SK-N-SH (cell line): ENCODE data around the gene TMEM150A. TPM values are rescaled to one million over a fixed set of nuclear protein-coding genes. Genes with fewer than 3 reads are reported as not detected.
A peak's percentile ranks its signal among the peaks of the same experiment; 100 is the strongest.

ENCODE experiments used
- CTCF ChIA-PET: fragments of 300-600, 350-600 bp; formaldehyde crosslinking; extraction: SDS; loops from one replicate; lab custom pipeline; 2021; lab: Yijun Ruan, JAX
- POLR2A ChIA-PET: fragments of 350-600 bp; sonication (Branson Sonifier 250); formaldehyde crosslinking; extraction: SDS; loops from one replicate; lab custom pipeline; 2020; ENCODE audit warnings: antibody characterized with exemption, inconsistent platforms; lab: Yijun Ruan, JAX
- DNase-seq: peaks from one replicate; pipeline ENCODE4 v3.0.0; 2012
- H2AFZ ChIP-seq: fragments of 200-600 bp; sonication (generic); 2 replicates; pipeline ENCODE4 v1.8.1; 2016; ENCODE audit warnings: antibody characterized with exemption, mild to moderate bottlenecking, low read depth
- H3F3A ChIP-seq: fragments of 200-600 bp; sonication (generic); replicated peaks from 2 replicates; pipeline ENCODE3; 2016; ENCODE audit warnings: antibody characterized with exemption, mild to moderate bottlenecking; ENCODE audit not compliant: insufficient read depth
- H3K27ac ChIP-seq, 2 experiments: fragments of 200-500 bp in 1 of 2; fragments of 200-600 bp in 1 of 2; sonication (Bioruptor generic) in 1 of 2; sonication (generic), shearing (Covaris generic) in 1 of 2; 2 replicates each; pipeline versions ENCODE4 v1.5.1 to v1.6.1; 2014 to 2016; ENCODE audit warnings: low read depth in 2 of 2, inconsistent platforms in 1 of 2, low read length in 1 of 2, mild to moderate bottlenecking in 1 of 2, mixed read lengths in 1 of 2
- H3K27me3 ChIP-seq: fragments of 200-600 bp; sonication (generic), shearing (Covaris generic); 2 replicates; pipeline ENCODE4 v1.6.1; 2016; ENCODE audit warnings: mixed run types; ENCODE audit not compliant: insufficient read depth
- H3K36me3 ChIP-seq, 2 experiments: fragments of 200-500 bp in 1 of 2; fragments of 200-600 bp in 1 of 2; sonication (Bioruptor generic) in 1 of 2; sonication (generic) in 1 of 2; replicated peaks in 1 of 2; 2 replicates each; pipeline versions ENCODE3 to v1.5.1; 2014 to 2016; ENCODE audit warnings: low read length in 1 of 2, mild to moderate bottlenecking in 1 of 2; ENCODE audit not compliant: insufficient read depth in 2 of 2, control insufficient read depth in 1 of 2
- H3K4me1 ChIP-seq, 2 experiments: fragments of 200-500 bp in 1 of 2; fragments of 200-600 bp in 1 of 2; sonication (Bioruptor generic) in 1 of 2; sonication (generic), shearing (Covaris generic) in 1 of 2; 2 replicates each; pipeline versions ENCODE4 v1.5.1 to v1.6.1; 2014 to 2016; ENCODE audit warnings: low read depth in 1 of 2, low read length in 1 of 2, mixed run types in 1 of 2; ENCODE audit not compliant: insufficient read depth in 2 of 2, control insufficient read depth in 1 of 2
- H3K4me2 ChIP-seq: fragments of 200-600 bp; sonication (generic), shearing (Covaris generic); 2 replicates; pipeline ENCODE4 v1.6.1; 2017; ENCODE audit warnings: mixed run types
- H3K4me3 ChIP-seq, 2 experiments: fragments of 200-500 bp in 1 of 2; fragments of 200-600 bp in 1 of 2; sonication (Bioruptor generic) in 1 of 2; sonication (generic), shearing (Covaris generic) in 1 of 2; 2 replicates each; pipeline versions ENCODE4 v1.5.1 to v1.8.1; 2014 to 2016; ENCODE audit warnings: low read depth in 2 of 2, inconsistent platforms in 1 of 2, low read length in 1 of 2, mild to moderate bottlenecking in 1 of 2, mixed read lengths in 1 of 2, moderate library complexity in 1 of 2
- H3K79me2 ChIP-seq: fragments of 200-600 bp; sonication (generic); 2 replicates; pipeline ENCODE4 v1.8.1; 2017; ENCODE audit warnings: mild to moderate bottlenecking; ENCODE audit not compliant: insufficient read depth
- H3K9ac ChIP-seq: fragments of 200-600 bp; sonication (generic); 2 replicates; pipeline ENCODE4 v1.6.1; 2017; ENCODE audit warnings: mixed run types
- H3K9me2 ChIP-seq: fragments of 200-600 bp; sonication (generic); 2 replicates; pipeline ENCODE4 v1.6.1; 2017; ENCODE audit warnings: mixed run types
- H3K9me3 ChIP-seq: fragments of 200-600 bp; sonication (generic); 2 replicates; pipeline ENCODE4 v1.6.1; 2017; ENCODE audit warnings: mixed run types, mild to moderate bottlenecking, moderate library complexity
- H4K20me1 ChIP-seq: fragments of 200-600 bp; sonication (generic); 2 replicates; pipeline ENCODE4 v1.6.1; 2017; ENCODE audit warnings: mild to moderate bottlenecking, mixed run types; ENCODE audit not compliant: insufficient read depth
- CTCF ChIP-seq: fragments of 200-600 bp; sonication (generic); IDR thresholded peaks from 2 replicates; pipeline ENCODE4 v1.6.1; 2017; ENCODE audit warnings: antibody characterized with exemption, mild to moderate bottlenecking, moderate library complexity
- EP300 ChIP-seq, 2 experiments: IDR thresholded peaks; 2 replicates each; pipeline versions ENCODE4 v1.4.0 to v1.6.1; 2012; ENCODE audit warnings: borderline replicate concordance in 1 of 2, low read depth in 1 of 2, low read length in 1 of 2
- FOSL2 ChIP-seq: IDR thresholded peaks from 2 replicates; pipeline ENCODE4 v1.4.0; 2012; ENCODE audit warnings: low read depth, mild to moderate bottlenecking, moderate library complexity, borderline replicate concordance
- GABPA ChIP-seq: IDR thresholded peaks from 2 replicates; pipeline ENCODE4 v1.4.0; 2012; ENCODE audit warnings: low read depth, mild to moderate bottlenecking
- GATA2 ChIP-seq: sonication (generic); formaldehyde crosslinking; IDR thresholded peaks from 2 replicates; pipeline ENCODE4 v1.5.0; 2020; ENCODE audit warnings: mild to moderate bottlenecking, missing genetic modification reagents
- IRF3 ChIP-seq: fragments of 150-350 bp; IDR thresholded peaks from 2 replicates; pipeline ENCODE4 v1.6.1; 2016; ENCODE audit warnings: mild to moderate bottlenecking, low read depth, low read length
- MEF2A ChIP-seq: IDR thresholded peaks from 2 replicates; pipeline ENCODE4 v1.4.0; 2012; ENCODE audit warnings: low read depth, borderline replicate concordance
- MXI1 ChIP-seq: IDR thresholded peaks from 2 replicates; pipeline ENCODE4 v1.6.1; 2012; ENCODE audit warnings: mild to moderate bottlenecking, low read depth, low read length, improper control_type of control experiment
- REST ChIP-seq: IDR thresholded peaks from 2 replicates; pipeline ENCODE4 v1.6.1; 2012; ENCODE audit warnings: mild to moderate bottlenecking, low read depth, low read length, moderate library complexity
- RFX5 ChIP-seq: IDR thresholded peaks from 2 replicates; pipeline ENCODE4 v1.6.1; 2012; ENCODE audit warnings: mild to moderate bottlenecking, improper control_type of control experiment, low read length
- RXRA ChIP-seq: IDR thresholded peaks from 2 replicates; pipeline ENCODE4 v1.4.0; 2012; ENCODE audit warnings: low read depth, mild to moderate bottlenecking, borderline replicate concordance
- TEAD4 ChIP-seq: IDR thresholded peaks from 2 replicates; pipeline ENCODE4 v1.4.0; 2012; ENCODE audit warnings: mild to moderate bottlenecking, borderline replicate concordance; ENCODE audit not compliant: insufficient read depth
- WGBS: methylation state at CpG from one replicate; pipeline ENCODE4 v1.1.6; 2017; ENCODE audit warnings: low lambda C conversion rate; 5-methylcytosine and 5-hydroxymethylcytosine counted together
- polyA plus RNA-seq, 3 experiments: library from polyadenylated mRNA; depleted of rRNA; stranded (reverse); fragments of >200 nt; gene quantifications; 2 replicates each; pipeline ENCODE4 v1.2.3, GENCODE V29; 2012

Gene TMEM150A
- polyA plus RNA-seq, 1 of the 3 experiments (the other 2 are of a cell fraction), result 20.2 TPM

- 94% methylated on average over 4 of the region's 4 CpGs for WGBS
- no peak overlapping the region for H3K4me3 ChIP-seq
- H3K36me3 ChIP-seq, result peaks cover 43 to 45% of the 10 kb centered on the region in 2 experiments
- peak overlapping the region in 1 of 2 experiments; percentile 54; a peak in 1 of 4 replicates for H3K27ac ChIP-seq
- no peak for TF ChIP-seq TEAD4
- no peak for TF ChIP-seq RXRA
- TF ChIP-seq EP300 (IDR thresholded peaks at IDR 0.05; ENCODE audit: borderline replicate concordance in 1 of 2, low read depth in 1 of 2, low read length in 1 of 2), result no peak
- TF ChIP-seq MXI1, result no peak
- TF ChIP-seq GATA2, result no peak
- TF ChIP-seq MEF2A, result no peak
- TF ChIP-seq RFX5, result no peak
- TF ChIP-seq, all 33 proteins: peak for 0
- H3F3A ChIP-seq, result peaks cover 36% of the 10 kb centered on the region
- no peak overlapping the region for H3K4me2 ChIP-seq
- no peak for DNase-seq
- H3K9me2 ChIP-seq, result no peaks in the 10 kb centered on the region
- peaks cover 0 to 12% of the 10 kb centered on the region in 2 experiments; a peak in 1 of 4 replicates for H3K4me1 ChIP-seq
- H2AFZ ChIP-seq, result no peak overlapping the region
- CTCF ChIA-PET, result interaction anchor here (0.7 to 7.5 kb wide), 7 partner anchors 8 to 164 kb away, joined by 3 to 62 read pairs (median 7); no protein-coding TSS in a partner anchor
- peaks cover 3% of the 10 kb centered on the region; the same call in 1 of the 2 replicates for H3K79me2 ChIP-seq
- H3K27me3 ChIP-seq, result no peaks in the 10 kb centered on the region
- H3K9me3 ChIP-seq, result no peaks in the 10 kb centered on the region
- H4K20me1 ChIP-seq, result no peaks in the 10 kb centered on the region
- H3K9ac ChIP-seq, result no peak overlapping the region
- POLR2A ChIA-PET, result no interaction called here
These were observed 48.0 kb upstream of the TMEM150A start for GRCh38 chr2:85650456-85650855.

GRCh38 chr2:85649201-85650190, 47.0 kb upstream of the TMEM150A start:
- CTCF ChIA-PET, result interaction anchor here (0.9 to 7.5 kb wide), 18 partner anchors 7 to 165 kb away, joined by 3 to 62 read pairs (median 4); partner anchors contain the start of gene SFTPB
- no peak overlapping the region for H3K9ac ChIP-seq

More at GRCh38 chr2:85649201-85650190, 47.0 kb upstream of the TMEM150A start:
- peak overlapping the region in 1 of 2 experiments; percentile 54; a peak in 2 of 4 replicates for H3K27ac ChIP-seq
- TF ChIP-seq CTCF (no peak), REST (no peak), GABPA (no peak), FOSL2 (peak; percentile 48; the same call in 1 of the 2 replicates), MEF2A (no peak), IRF3 (no peak)
- TF ChIP-seq, all 33 proteins: peak for 1
- Histone ChIP-seq H3K79me2 (peaks cover 3% of the 10 kb centered on the region; the same call in 1 of the 2 replicates), H3K27me3 (no peaks in the 10 kb centered on the region), H3K4me1 (peaks cover 0 to 12% of the 10 kb centered on the region in 2 experiments; a peak in 1 of 4 replicates), H3K9me3 (no peaks in the 10 kb centered on the region), H4K20me1 (no peaks in the 10 kb centered on the region), H3F3A (peaks cover 31% of the 10 kb centered on the region), H3K9me2 (no peaks in the 10 kb centered on the region), H3K4me3 (no peak overlapping the region), H3K4me2 (peak overlapping the region; percentile 12; the same call in 1 of the 2 replicates), H3K36me3 (peaks cover 51 to 55% of the 10 kb centered on the region in 2 experiments), H2AFZ (no peak overlapping the region)
- DNase-seq, result no peak
- POLR2A ChIA-PET, result no interaction called here
- 75% methylated on average over 9 of the region's 9 CpGs for WGBS
